T follicular helper cell (primary cell): ENCODE data around the gene MELTF.
A peak's percentile ranks its signal among the peaks of the same experiment; 100 is the strongest.

Experiments used
- DNase-seq: peaks from one replicate; pipeline ENCODE4 v3.0.0-alpha.2; 2020; ENCODE audit warnings: low read depth

The MELTF gene

DNA sequence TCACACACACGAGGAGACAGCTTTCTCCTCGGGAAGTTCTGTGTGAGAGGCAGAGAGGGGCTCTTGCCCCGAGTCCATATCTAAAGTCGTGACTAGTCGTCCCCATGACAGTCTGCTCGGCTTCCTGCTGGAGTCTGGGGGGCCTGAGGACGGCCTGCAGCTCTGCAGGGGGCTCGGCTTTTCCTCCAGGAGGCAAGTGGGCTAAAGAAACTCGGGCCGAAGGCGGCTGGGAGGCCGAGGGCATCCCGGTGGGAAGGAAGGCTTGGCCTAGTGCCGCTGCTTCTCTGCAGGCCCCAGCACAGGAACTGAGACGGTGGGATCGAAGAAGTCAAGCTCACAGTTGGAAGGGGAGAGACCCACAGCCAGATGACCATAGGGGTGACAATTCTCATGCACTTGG, 35.6 kb downstream of the MELTF start:
- no peak for DNase-seq

DNA sequence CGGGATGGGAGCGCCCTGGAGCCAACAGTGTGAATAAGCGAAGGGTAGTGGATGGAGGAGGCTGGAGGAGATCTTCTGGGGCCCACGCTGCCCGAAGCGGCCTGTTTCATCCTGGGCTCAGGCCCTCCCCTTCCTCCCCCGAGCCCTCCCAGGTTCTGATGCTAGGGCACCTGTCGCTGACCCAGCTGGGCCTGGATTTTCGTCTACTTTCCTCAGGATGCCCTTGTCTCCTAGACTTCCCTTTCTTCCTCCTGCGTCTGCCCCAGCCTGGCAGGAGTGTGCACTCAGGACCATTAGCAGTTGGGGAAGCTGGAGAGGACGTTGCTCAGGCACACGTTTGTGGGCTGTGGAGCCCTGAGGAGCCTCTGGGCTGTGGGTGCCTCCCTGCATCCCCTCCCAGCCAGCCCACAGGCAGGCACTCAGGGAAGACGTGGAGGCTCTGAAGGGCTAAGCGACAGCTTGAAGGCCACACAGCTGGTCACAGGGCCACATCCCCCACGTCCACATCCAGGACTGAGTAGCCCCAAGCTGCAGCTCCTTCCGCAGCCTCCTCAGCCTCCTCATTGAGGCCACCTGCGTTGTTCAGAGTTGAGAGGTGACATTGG, 37.1 kb downstream of the MELTF start:
- DNase-seq, result no peak

DNA sequence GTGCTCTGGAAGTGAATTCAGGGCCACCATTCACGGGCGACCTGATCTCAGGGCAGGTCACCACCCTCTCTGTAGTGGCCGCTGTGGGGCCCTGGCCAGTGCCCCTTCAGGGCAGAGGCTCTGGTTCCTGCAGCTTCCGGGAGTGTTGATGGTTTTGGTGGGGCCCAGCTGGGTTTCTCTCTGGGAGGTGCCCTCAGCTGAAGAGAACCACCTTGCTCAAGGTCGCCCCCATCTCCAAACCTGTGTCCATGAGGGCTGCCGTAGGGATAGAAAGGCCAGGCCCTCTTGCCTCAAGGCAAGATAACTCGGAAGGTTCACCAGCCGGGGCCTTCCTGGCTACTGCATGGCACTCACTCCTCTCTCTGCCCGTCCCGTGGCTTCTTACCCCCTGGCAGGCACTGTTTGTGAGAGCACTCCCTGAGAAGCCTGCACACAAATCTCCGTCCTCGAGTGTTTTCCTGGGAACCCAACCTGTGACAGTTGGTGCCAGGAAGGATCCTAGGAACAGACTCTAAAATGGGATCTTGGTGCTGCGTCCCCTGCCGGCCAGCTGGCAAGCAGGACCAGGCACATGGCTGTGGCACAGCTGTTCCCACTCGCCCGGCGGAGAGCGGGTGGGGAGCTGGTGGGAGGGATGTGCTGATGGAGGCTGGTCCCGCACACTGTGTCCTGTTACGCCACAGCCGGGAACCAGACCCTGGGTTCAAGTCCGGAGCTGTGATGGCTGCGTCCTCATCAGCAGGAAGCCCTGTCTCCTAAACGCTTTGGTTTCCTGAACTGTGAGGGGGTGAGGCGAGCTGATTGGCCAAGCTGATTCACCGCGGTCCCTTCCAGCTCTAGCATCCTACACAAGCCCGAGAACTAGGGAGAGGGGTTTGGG, 37.8 kb downstream of the MELTF start:
- no peak for DNase-seq

DNA sequence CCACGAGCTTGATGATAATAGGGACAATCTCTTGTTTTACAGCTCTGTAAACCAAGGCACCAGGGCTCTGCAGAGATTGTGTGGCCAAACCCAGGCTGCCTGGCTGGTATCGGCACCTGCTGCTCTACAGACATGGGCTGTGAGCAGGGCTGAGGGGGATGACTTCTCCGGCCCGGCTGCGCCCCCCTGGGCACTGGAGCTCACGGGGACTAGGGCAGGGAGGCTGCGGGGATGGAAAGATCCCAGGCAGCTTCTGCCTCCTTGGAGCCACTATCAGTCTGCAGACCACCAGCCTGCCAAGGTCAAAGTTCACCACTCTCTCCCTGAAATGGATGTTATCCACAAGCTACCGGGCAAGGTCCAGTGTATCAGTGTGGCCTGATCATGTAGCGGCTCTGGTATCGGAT, 39.0 kb downstream of the MELTF start:
- DNase-seq, result no peak

DNA sequence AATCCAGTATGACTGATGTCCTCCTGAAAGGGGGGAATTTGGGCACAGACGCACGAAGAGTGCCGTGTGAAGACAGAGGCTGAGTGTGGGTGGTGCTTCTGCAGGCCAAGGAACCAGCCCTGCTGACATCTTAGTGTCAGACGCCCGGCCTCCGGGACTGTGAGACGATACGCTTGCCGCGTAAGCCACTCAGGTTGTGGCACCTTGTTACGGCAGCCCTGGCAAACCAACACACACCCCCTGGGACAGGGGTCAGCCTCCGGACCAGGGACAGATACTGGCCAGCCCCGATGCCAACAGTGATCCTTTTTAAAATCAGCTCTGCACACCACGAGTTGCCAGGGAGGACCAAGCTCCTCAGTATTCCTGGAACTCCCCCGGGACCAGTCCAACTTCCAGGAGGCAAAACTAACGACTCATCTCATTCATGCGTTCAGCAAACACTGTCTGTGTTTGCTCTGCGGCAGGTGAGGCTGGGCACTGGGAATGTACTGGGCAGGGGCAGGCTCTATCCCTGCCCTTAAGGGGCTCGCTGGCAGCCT, 39.8 kb downstream of the MELTF start:
- DNase-seq, result no peak

DNA sequence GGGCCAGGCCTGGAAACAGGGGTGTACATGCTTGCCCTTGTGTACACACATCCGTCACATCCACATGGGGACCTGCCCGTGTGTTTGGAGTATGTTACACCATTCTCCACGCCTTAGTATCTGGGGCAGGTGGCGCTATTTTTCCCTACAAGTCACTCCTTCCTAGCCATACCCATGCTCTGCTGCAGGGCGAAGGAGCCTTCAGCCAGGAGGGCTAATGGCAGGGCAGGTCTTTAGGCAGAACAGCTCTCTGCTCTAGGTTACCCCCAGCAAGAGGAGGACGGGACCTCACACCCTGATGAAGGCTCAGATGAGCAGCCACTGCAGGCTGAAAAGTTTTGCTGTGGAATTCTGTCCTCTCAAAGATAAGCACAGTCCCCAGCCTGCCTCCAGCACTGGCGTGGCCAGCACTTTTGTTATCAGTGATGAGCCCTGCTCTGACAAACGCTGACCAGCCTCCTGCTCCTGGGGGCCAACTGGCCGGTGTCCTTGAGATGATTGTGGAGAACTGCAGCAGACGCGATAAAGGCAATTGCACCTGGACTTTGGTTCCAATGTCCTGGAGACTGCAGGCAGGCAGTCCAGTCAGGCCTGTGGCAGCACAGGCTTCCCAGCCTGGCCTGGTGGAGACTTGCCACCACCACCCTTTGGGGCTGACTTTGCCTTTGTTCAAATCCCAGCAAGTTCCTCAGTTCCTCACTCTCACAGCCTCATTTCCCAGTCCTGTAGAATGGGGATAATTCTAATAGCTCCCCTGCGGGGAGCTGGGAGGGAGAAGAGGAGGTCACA, 41.2 kb downstream of the MELTF start:
- DNase-seq, result no peak

DNA sequence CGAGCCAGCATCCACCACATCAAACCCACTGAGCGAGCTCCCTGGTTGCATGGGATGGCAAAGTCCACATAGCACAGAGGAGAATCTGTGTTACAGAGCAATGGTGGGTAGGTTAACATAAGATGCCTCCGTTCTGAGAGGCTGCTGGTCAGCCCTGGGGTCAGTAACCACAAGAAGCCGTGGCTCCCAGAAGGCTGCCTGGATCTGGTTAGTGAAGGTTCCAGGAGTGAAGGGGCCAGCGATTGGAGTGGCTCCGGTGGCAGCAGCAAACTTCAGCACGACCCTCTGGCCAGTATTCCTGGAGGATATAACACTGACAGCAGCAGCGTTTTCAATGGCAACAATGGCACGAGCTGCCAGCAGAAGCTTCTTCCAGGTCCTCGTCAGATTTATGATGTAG, 42.6 kb downstream of the MELTF start:
- no peak for DNase-seq

DNA sequence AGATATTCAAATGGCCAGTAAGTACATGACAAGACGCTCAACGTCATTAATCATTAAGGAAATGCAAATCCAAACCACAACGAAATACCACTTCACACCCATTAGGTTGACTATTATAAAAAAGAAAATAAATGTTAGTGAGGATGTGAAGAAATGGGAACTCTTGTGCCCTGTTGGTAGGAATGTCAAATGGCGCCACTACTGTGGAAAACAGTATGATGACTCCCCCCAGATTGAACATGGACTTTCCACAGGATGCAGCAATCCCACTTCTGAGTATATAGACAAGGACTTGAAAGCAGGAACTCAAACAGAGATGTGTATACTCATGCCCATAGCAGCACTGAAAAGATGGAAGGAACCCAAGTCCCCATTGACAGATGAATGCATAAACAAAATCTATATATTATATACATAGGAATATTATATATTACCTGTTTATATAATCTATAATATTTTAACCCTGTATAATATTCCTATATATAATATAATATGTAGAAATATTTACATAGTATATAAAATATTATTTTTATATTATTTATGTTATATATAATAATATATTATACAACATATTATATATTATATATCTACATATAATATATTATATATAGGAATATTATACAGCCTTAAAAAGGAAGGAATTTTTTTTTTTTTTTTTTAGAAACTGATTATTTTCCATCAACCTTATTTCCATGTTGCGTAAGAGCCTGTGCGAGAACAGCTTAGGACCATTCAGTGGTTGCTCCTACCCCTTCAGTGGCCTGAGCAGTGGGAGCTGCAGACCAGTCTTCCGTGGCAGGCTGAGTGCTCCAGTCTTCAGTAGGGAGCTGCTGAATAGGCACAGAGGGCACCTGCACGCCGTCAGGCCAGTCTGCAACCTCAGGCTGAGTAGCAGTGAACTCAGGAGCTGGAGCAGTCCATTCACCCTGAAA, 43.4 kb downstream of the MELTF start:
- no peak for DNase-seq

DNA sequence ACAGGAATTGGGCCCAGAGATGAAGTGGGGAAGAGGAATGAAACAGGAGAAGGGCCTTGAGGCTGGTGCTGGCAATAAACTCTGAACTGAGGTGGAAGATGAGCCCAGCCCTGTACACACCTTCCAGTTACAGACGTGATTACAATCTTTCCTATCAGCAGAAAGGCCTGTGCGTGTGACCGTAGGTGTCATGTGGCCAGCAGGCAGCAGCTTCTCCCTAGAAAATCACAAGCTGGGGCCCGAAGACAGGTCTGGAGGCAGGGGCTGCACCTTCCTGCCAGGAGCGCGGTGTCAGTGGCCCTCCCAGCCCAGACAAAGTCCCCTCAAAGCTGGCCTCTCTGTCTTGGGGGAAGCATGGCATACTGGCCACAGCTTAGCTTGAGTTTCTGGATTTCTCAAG, 44.3 kb downstream of the MELTF start:
- DNase-seq, result no peak

DNA sequence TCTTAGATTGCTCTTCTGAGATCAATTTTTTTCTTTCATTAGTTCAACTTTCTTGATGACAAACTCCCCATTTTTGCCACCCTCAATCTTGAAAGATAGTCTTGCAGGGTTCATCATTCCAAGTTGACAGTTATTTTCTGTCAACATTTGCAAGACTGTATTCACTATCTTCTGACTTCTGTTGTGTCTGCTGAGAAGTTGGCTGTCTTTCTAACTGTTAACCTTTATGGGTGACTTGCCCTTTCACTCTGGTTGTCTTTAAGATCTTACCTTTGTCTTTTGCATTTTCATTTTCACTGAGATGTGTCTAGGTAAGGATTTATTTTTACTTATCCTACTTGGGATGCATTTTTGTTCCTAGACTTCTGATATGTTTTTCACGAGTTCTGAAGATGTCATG, 46.4 kb downstream of the MELTF start:
- no peak for DNase-seq

DNA sequence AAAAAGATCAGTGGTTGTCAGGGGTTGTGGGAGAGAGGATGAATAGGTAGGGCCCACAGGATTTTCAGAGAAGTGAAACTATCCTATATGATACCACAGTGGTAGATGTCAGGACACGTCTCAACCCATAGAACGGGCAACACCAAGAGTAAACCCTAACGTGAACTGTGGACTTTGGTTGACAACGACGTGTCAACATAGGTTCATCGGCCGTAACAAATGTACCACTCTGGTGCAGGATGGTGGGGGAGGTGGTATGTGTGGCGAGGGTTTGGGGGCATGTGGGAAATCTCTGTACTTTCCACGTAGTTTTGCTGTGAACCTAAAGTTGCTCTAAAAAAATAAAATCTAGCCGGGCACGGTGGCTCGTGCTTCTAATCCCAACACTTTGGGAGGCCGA, 48.0 kb downstream of the MELTF start:
- DNase-seq, result no peak

DNA sequence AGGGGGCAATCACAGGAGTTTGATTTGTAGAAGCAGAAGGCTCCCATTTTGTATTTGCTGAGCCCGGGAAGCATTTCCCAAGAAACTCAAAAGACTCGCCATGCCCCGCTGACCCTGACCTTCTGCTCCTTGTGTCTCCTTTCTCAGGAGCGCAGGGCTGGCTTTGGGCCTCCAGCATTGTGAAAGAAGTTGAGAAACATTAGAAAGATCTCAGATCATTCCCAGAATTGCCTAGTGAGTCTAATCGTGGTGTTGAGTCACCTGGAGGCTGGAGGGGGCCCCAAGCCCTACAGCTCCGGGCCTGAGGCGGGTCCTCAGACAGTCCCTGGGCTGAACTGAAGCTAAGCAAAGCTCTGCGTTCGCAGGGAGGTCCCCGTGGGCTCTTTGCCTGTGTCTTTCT, 50.1 kb downstream of the MELTF start:
- no peak for DNase-seq

DNA sequence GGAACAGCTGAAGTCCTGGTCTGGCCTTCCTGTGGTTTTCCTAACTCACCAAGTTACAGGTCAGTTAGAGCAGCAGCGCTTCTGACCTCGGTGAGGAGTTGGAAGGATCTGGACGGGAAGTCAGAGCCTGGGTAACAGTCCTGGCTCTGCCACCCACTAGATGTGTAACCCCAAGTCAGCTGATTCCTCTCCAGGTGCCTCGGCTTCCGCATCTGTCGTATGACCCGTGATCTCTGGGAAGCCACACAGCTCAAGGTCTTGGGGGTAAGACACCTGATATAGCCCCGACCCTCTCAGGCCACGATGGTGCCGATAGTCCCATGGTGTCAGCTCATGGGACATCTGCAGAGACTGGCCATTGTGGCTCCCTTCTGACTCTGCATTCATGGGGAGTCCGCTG, 52.7 kb downstream of the MELTF start:
- no peak for DNase-seq

DNA sequence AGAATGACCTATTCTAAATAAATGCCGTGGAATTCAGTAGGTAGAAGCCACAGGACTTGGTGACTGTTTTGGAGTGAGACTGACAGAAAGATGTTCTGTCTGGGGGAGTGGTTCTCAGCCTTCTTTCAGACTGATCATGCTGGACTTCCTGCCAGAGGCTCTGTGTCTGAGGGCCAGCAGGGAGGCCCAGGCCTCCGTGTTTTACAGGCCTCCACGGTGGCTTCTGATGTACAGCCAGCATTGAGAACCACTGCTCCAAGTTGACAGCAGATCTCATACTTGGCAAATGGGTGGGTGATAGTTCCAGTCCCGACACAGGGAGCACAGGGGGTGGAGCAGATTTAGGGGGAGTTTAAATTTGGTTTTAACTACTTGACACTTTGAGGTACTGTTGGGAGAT, 54.3 kb downstream of the MELTF start:
- no peak for DNase-seq

DNA sequence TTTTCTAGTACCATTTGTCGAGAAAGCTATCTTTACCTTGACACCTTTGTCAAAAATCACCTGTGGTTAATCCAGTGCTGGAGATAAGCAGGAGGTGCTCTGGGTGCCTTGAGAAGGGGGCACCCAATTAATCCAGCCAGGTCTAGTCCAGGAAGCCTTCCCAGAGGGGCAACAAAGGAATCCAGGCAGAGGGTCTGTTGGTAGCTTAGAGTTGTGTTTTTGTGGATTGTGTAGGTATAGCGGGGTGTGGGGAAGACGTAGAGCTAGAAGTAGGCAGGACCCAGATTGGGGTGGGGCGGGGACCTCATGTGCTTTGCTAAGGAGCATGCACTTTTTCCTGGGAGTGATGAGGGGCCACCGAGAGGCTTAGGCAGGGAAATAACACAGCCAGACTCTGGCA, 55.0 kb downstream of the MELTF start:
- no peak for DNase-seq

DNA sequence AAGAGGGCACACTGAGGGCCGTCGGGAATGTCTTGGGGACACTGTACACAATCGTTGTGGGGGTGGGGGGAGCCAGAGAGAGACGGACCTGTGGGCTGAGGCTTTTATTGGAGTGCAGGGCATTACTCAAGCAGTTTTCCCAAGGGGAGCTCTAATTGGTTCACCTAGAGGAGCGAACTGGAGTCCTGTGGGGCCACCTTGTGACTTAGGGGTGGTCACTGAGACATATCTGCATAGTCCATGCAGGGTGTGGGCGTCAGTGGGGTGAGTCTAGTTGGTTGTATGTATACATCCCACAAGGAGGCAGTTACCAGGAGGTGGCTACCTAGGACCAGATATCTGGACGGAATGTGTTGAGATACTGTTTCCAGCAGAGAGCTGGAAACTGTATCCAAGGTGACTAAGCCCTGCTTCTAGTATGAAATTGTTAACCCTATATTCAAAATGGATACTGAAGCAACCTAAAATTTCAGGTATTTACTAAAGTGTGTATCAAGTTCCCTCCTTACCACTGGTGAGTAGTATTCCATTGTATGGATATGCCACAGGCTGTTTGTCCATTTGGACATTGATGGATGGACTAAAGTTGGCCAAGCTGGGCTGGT, 58.4 kb downstream of the MELTF start:
- no peak for DNase-seq

DNA sequence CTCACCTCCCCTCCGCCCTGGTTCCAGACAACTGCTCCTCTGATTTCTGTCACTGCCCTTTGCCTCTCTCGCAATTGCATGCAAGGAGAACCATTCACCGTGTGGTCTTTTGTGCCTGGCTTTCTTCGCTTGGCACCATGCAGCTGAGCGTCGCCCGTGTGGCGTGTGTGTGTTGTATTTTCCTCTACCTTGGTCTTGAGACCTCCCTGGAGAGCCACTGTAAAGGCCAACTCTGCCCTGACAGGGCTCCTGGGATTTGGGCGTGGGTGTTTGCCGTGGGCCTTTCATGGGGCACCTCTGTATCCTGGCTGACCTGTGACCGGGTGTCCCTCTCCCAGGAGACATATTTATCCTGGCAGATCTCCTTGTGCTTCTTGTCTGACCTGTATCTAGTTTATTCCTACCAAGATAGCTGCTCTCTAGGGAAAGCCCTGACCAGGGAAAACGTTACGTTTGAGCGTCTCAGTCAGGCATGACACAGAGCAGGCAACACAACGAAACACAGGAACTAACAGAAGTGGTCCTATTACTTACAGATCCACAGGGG, 59.0 kb downstream of the MELTF start:
- no peak for DNase-seq

DNA sequence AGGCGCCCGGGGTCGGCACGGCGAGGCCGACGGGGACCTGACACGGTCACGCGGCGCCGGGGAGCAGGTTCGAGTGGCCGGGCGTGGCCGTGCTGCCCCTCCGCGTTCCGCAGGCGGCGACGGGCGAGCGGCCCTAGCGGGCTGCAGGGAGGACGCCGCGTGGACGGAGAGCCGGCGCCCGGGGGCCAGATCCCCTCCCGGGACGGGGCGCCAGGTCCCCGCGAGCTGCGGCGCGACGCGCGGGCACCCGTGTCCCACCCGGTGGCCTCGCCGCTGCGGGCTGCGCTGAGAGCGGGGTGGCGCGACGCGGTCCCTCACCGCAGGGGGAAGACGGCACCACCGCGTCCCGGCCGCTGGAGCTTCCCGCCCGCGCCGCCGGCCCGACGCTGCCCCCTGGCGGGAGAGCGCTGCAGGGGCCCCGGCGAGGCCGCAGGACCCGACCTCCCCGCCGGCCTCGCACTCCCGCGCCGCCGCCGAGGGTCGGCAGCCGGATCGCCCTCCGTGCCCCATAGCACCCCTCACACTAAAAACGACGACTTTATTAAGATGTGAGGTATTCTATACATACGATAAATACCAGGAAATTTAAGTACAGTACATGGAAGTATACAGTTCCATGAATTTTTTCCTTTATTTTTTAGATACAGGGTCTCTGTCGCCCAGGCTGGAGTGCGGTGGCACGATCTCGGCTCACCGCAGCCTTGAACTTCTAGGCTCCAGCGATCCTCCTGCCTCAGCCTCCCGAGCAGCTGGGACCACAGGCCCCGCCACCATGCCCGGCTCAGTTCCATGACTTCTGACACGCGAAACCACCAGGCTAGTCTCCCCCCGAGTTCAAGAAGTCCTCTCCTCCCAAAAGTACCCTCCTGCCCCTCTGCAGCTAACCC, 59.7 kb downstream of the MELTF start:
- DNase-seq, result peak; percentile 49

DNA sequence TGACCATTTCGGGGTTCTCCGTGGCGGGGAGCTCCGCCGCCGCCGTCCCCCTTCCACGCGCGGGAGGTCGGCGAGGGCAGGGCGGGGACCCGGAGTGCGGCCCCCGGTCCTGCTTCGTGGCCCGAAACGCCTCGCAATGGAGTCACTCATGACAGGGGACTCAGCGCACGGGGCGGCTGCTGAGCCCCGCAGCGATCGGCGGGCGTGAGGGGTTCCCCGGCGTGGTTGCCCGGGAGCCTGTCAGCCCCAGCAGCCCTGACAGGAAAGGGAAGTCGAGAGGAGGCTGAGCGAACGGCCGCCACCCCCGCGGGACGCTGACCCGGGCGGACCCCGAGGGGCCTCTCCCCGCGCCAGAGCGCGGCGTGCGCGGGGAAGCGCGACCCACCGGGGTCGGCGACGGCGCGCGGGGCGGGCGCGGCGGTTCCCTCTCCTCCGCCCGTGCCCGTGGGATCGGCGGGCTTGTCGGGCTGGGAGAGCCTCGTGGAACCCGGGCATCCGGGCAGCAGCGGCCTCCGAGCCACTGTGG, 60.4 kb downstream of the MELTF start:
- DNase-seq, result no peak
